HepG2 (cell line): ENCODE data around the gene OSBPL5. TPM values are rescaled to one million over a fixed set of nuclear protein-coding genes. Genes with fewer than 3 reads are reported as not detected.

Source experiments
- ATAC-seq: fragments of 200-7000 bp; cut with Tn5 transposase; 3 replicates; pipeline ENCODE4 v1.9.1; 2020; ENCODE audit warnings: mild to moderate bottlenecking, moderate library complexity
- BruUV-seq: library from RNA; stranded (reverse); fragments of 400-500 nt; replicated peaks from 2 replicates; lab custom pipeline; 2021; lab: Mats Ljungman, UMichigan
- CTCF ChIA-PET: fragments of 300-600 bp; formaldehyde crosslinking; extraction: SDS; loops from one replicate; lab custom pipeline; 2021; ENCODE audit warnings: low total read pairs, inconsistent platforms, low intra/inter-chr PET ratio; lab: Yijun Ruan, JAX
- POLR2A ChIA-PET: fragments of 350-600 bp; sonication (Branson Sonifier 250); formaldehyde crosslinking; loops from one replicate; lab custom pipeline; 2020; ENCODE audit warnings: antibody characterized with exemption, inconsistent platforms; lab: Yijun Ruan, JAX
- DNase-seq: peaks from one replicate; pipeline ENCODE4 v3.0.0-alpha.2; 2015; ENCODE audit warnings: low spot score
- FAIRE-seq: peaks from 3 replicates; lab custom pipeline; 2011; peaks lifted over from hg19 to GRCh38; lab: Jason Lieb, UNC
- H2AFZ ChIP-seq: one replicate; pipeline ENCODE4 v1.6.1; 2011; ENCODE audit warnings: low read length, inconsistent platforms
- H3K27ac ChIP-seq: fragments of 300-600 bp; 3 replicates; pipeline ENCODE4 v1.8.0; 2011; ENCODE audit warnings: mixed run types, mild to moderate bottlenecking, mixed read lengths, low read length, inconsistent platforms; ENCODE audit not compliant: insufficient read depth; ENCODE audit errors: extremely low read length
- H3K27me3 ChIP-seq, 2 experiments: fragments of 200-600 bp in 1 of 2; 2 replicates in 1 of 2; 3 replicates in 1 of 2; pipeline versions ENCODE4 v1.6.0 to v1.8.0; 2011; ENCODE audit warnings: low read length in 2 of 2, mild to moderate bottlenecking in 2 of 2, moderate library complexity in 2 of 2, inconsistent platforms in 1 of 2; ENCODE audit not compliant: insufficient read depth in 2 of 2, control insufficient read depth in 1 of 2
- H3K36me3 ChIP-seq, 2 experiments: fragments of 200-600 bp in 1 of 2; replicated peaks in 1 of 2; 2 replicates in 1 of 2; 3 replicates in 1 of 2; pipeline versions ENCODE4 v1.5.1 to v1.8.0; 2011; ENCODE audit warnings: low read length in 2 of 2, inconsistent platforms in 1 of 2; ENCODE audit not compliant: insufficient read depth in 2 of 2, control insufficient read depth in 1 of 2
- H3K4me1 ChIP-seq: 2 replicates; pipeline ENCODE4 v1.5.1; 2012; ENCODE audit warnings: low read length, inconsistent platforms; ENCODE audit not compliant: insufficient read depth
- H3K4me2 ChIP-seq: 2 replicates; pipeline ENCODE4 v1.6.0; 2011; ENCODE audit warnings: low read depth, low read length, inconsistent platforms
- H3K4me3 ChIP-seq, 3 experiments: fragments of 200-600 bp in 1 of 3; sonication (generic), shearing (Covaris generic) in 1 of 3; replicated peaks in 1 of 3; 2 replicates each; pipeline ENCODE4 v1.5.1; 2011 to 2016; ENCODE audit warnings: low read length in 3 of 3, inconsistent platforms in 2 of 3, low read depth in 2 of 3, mild to moderate bottlenecking in 2 of 3, control low read depth in 1 of 3, mixed read lengths in 1 of 3; ENCODE audit not compliant: insufficient read depth in 1 of 3
- H3K79me2 ChIP-seq: one replicate; pipeline ENCODE4 v1.6.1; 2011; ENCODE audit warnings: low read length, inconsistent platforms; ENCODE audit not compliant: insufficient read depth
- H3K9ac ChIP-seq: 2 replicates; pipeline ENCODE4 v1.6.0; 2011; ENCODE audit warnings: mild to moderate bottlenecking, low read depth, low read length, inconsistent platforms; ENCODE audit not compliant: insufficient read depth
- H3K9me3 ChIP-seq: 2 replicates; pipeline ENCODE4 v1.5.1; 2012; ENCODE audit warnings: mild to moderate bottlenecking, low read length
- H4K20me1 ChIP-seq: 2 replicates; pipeline ENCODE4 v1.6.0; 2011; ENCODE audit warnings: inconsistent platforms, mild to moderate bottlenecking, low read length, moderate library complexity; ENCODE audit not compliant: insufficient read depth
- CEBPG ChIP-seq: IDR thresholded peaks from 2 replicates; pipeline ENCODE4 v1.6.1; 2016
- ETS1 ChIP-seq: sonication (generic); formaldehyde crosslinking; IDR thresholded peaks from 2 replicates; pipeline ENCODE4 v1.4.0; 2020; ENCODE audit warnings: missing genetic modification reagents
- FOXK1 ChIP-seq: sonication (generic); formaldehyde crosslinking; IDR thresholded peaks from 2 replicates; pipeline ENCODE4 v1.4.0; 2020; ENCODE audit warnings: low read depth, missing genetic modification reagents, borderline replicate concordance
- KDM6A ChIP-seq: IDR thresholded peaks from 2 replicates; pipeline ENCODE4 v1.6.1; 2016; ENCODE audit warnings: low read depth
- MEIS2 ChIP-seq: sonication (generic); formaldehyde crosslinking; IDR thresholded peaks from 2 replicates; pipeline ENCODE4 v1.9.0; 2021; ENCODE audit warnings: mild to moderate bottlenecking, missing genetic modification reagents
- NFAT5 ChIP-seq: sonication (generic); formaldehyde crosslinking; IDR thresholded peaks from 2 replicates; pipeline ENCODE4 v1.4.0; 2020; ENCODE audit warnings: missing genetic modification reagents
- NR1H2 ChIP-seq: sonication (generic); formaldehyde crosslinking; IDR thresholded peaks from 2 replicates; pipeline ENCODE4 v1.8.1; 2022; ENCODE audit warnings: low read depth, missing genetic modification reagents, borderline replicate concordance
- RFX1 ChIP-seq: fragments of 450-650 bp; IDR thresholded peaks from 2 replicates; pipeline ENCODE4 v1.6.1; 2017
- SNAPC4 ChIP-seq: sonication (generic); formaldehyde crosslinking; IDR thresholded peaks from 2 replicates; pipeline ENCODE4 v1.4.0; 2020; ENCODE audit warnings: mild to moderate bottlenecking, missing genetic modification reagents
- THAP7 ChIP-seq: sonication (generic); formaldehyde crosslinking; IDR thresholded peaks from 2 replicates; pipeline ENCODE4 v1.8.1; 2023; ENCODE audit warnings: mild to moderate bottlenecking, missing genetic modification reagents
- ZFY ChIP-seq: sonication (generic); formaldehyde crosslinking; IDR thresholded peaks from 2 replicates; pipeline ENCODE4 v1.4.0; 2020; ENCODE audit warnings: missing genetic modification reagents
- ZNF34 ChIP-seq: sonication (generic); formaldehyde crosslinking; IDR thresholded peaks from 2 replicates; pipeline ENCODE4 v1.4.0; 2020; ENCODE audit warnings: mild to moderate bottlenecking, missing genetic modification reagents, borderline replicate concordance
- ZNF589 ChIP-seq: sonication (generic); formaldehyde crosslinking; conservative IDR thresholded peaks from 2 replicates; pipeline ENCODE4 v1.8.0; 2022; ENCODE audit warnings: mild to moderate bottlenecking, moderate library complexity, missing genetic modification reagents
- ZNF619 ChIP-seq: sonication (generic); formaldehyde crosslinking; IDR thresholded peaks from 2 replicates; pipeline ENCODE4 v1.4.0; 2020; ENCODE audit warnings: mild to moderate bottlenecking, missing genetic modification reagents
- WGBS: methylation state at CpG from one replicate; pipeline ENCODE4 v1.1.6; 2017; ENCODE audit warnings: low lambda C conversion rate; 5-methylcytosine and 5-hydroxymethylcytosine counted together
- in situ Hi-C: cut with HindIII; loops from 2 replicates; pipeline ENCODE4 v1.10.0; 2017; ENCODE audit warnings: low pct_unique_long_range_greater_than_20kb; ENCODE audit not compliant: extremely low pct_ligation_motif_present
- intact Hi-C: fragments of 100-400 bp; cut with micrococcal nuclease; formaldehyde crosslinking; loops from one replicate; pipeline ENCODE4 v1.10.0; 2022; ENCODE audit not compliant: unreplicated experiment
- polyA plus RNA-seq, 8 experiments: library from polyadenylated mRNA; depleted of rRNA in 3 of 8; stranded (reverse) in 7 of 8; unstranded in 1 of 8; fragments of >200 nt; fragmentation: Illumina TruSeq in 4 of 8; extraction: Trizol in 4 of 8; gene quantifications; 2 replicates each; pipeline versions ENCODE4 v1.2.1 to v1.2.3, GENCODE V29; 2011 to 2016; ENCODE audit warnings: low read depth in 4 of 8, missing spikeins in 1 of 8, mixed read lengths in 1 of 8; ENCODE audit not compliant: insufficient read depth in 1 of 8
- total RNA-seq, 5 experiments: library from RNA; depleted of rRNA; stranded (reverse); fragments of >200 nt; fragmentation: Illumina TruSeq; extraction: Trizol; gene quantifications; 2 replicates each; pipeline ENCODE4 v1.2.3, GENCODE V29; 2016; ENCODE audit warnings: low read depth in 1 of 5

The OSBPL5 gene
- total and polyA plus RNA-seq, 2 of the 13 experiments (the other 11 are each of a cell fraction or from before 2014, with no cell fraction given) = not detected

- no peak for FAIRE-seq
- no peaks in the 10 kb centered on the region for H3K9me3 ChIP-seq
- CTCF ChIA-PET = interaction anchor here (3.7 kb wide), 1 partner anchor 52 kb away, joined by 53 read pairs; no protein-coding TSS in a partner anchor
- TF ChIP-seq ZNF589 (CRISPR knock-in tag) (no peak), ETS1 (no peak), THAP7 (CRISPR knock-in tag) (no peak), ZFY (no peak), ZNF619 (CRISPR knock-in tag) (no peak), MEIS2 (CRISPR knock-in tag) (no peak), NFAT5 (CRISPR knock-in tag) (no peak), NR1H2 (CRISPR knock-in tag) (no peak), ZNF34 (CRISPR knock-in tag) (no peak), FOXK1 (CRISPR knock-in tag) (no peak), SNAPC4 (no peak), RFX1 (no peak), CEBPG (CRISPR knock-in tag) (no peak), KDM6A (CRISPR knock-in tag) (no peak)
- TF ChIP-seq, all 625 proteins: peak for 0
- H3K79me2 ChIP-seq = no peaks in the 10 kb centered on the region
- in situ Hi-C loops = no loop called here
- no peak overlapping the region for H3K9ac ChIP-seq
- ATAC-seq = no peak
- H3K27me3 ChIP-seq = peaks cover 8 to 46% of the 10 kb centered on the region in 2 experiments
- H3K4me3 ChIP-seq = no peak overlapping the region
- no peak overlapping the region for H3K4me2 ChIP-seq
- H2AFZ ChIP-seq = no peak overlapping the region
- intact Hi-C loops = no loop called here
- H3K36me3 ChIP-seq = no peaks in the 10 kb centered on the region
- 59% methylated on average over 9 of the region's 14 CpGs for WGBS
- H4K20me1 ChIP-seq = no peaks in the 10 kb centered on the region
- POLR2A ChIA-PET = no interaction called here
- DNase-seq = no peak
- H3K27ac ChIP-seq = no peak overlapping the region
- no TSS peak for BruUV-seq
- H3K4me1 ChIP-seq = peaks cover 39% of the 10 kb centered on the region
Observed at GRCh38 chr11:3088806-3089205, 76.3 kb downstream of the OSBPL5 start.
